Measurements from ENCODE around the gene RAP1B. TPM values are rescaled to one million over a fixed set of nuclear protein-coding genes. Genes with fewer than 3 reads are reported as not detected.

Gene RAP1B
- total and polyA plus RNA-seq, 9 of the 15 experiments (the other 6 are each of a cell fraction or from before 2014, with no cell fraction given): 107 to 309 (median 170) TPM

GRCh38 chr12:68686595-68687521 lies 76.2 kb downstream of the RAP1B start, which contains the start of gene NUP107 (continued):
- TF ChIP-seq AFF1 (IDR thresholded peaks at IDR 0.05; ENCODE audit: low read depth in 1 of 2, partially characterized antibody in 2 of 2): peak in 1 of 2 experiments; percentile 56
- TF ChIP-seq TCF15 (CRISPR knock-in tag; IDR thresholded peaks at IDR 0.05): 0 out of 2 replicates have a peak, but pooled peaks have one; percentile 19
- no peak for TF ChIP-seq PCBP2 (IDR thresholded peaks at IDR 0.05; ENCODE audit: low read depth, low read length, poor library complexity, severe bottlenecking)
- peak; percentile 93 for TF ChIP-seq TAF9B (IDR thresholded peaks at IDR 0.05; ENCODE audit: partially characterized antibody)
- TF ChIP-seq ZNF41 (CRISPR knock-in tag; conservative IDR thresholded peaks at IDR 0.05): no peak
- no peak for TF ChIP-seq PCBP1 (IDR thresholded peaks at IDR 0.05; ENCODE audit: low read depth, low read length, poor library complexity, severe bottlenecking)
- peak; percentile 68; the same call in 1 of the 2 replicates for TF ChIP-seq ZNF511 (CRISPR knock-in tag; IDR thresholded peaks at IDR 0.05)
- no peak for TF ChIP-seq RBM25 (IDR thresholded peaks at IDR 0.05; ENCODE audit: low read depth, low read length, severe bottlenecking)
- no peak for TF ChIP-seq PPARD (CRISPR knock-in tag; IDR thresholded peaks at IDR 0.05)
- TF ChIP-seq RBM22 (IDR thresholded peaks at IDR 0.05; ENCODE audit: low read depth, low read length, poor library complexity, severe bottlenecking): no peak
- no peak for TF ChIP-seq TGIF2 (CRISPR knock-in tag; IDR thresholded peaks at IDR 0.05)
- TF ChIP-seq ZSCAN29 (IDR thresholded peaks at IDR 0.05): no peak
- TF ChIP-seq CC2D1A (IDR thresholded peaks at IDR 0.05): peak; percentile 45; the same call in 1 of the 2 replicates
- TF ChIP-seq, protein P1, sequence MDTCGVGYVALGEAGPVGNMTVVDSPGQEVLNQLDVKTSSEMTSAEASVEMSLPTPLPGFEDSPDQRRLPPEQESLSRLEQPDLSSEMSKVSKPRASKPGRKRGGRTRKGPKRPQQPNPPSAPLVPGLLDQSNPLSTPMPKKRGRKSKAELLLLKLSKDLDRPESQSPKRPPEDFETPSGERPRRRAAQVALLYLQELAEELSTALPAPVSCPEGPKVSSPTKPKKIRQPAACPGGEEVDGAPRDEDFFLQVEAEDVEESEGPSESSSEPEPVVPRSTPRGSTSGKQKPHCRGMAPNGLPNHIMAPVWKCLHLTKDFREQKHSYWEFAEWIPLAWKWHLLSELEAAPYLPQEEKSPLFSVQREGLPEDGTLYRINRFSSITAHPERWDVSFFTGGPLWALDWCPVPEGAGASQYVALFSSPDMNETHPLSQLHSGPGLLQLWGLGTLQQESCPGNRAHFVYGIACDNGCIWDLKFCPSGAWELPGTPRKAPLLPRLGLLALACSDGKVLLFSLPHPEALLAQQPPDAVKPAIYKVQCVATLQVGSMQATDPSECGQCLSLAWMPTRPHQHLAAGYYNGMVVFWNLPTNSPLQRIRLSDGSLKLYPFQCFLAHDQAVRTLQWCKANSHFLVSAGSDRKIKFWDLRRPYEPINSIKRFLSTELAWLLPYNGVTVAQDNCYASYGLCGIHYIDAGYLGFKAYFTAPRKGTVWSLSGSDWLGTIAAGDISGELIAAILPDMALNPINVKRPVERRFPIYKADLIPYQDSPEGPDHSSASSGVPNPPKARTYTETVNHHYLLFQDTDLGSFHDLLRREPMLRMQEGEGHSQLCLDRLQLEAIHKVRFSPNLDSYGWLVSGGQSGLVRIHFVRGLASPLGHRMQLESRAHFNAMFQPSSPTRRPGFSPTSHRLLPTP (IDR thresholded peaks at IDR 0.05; ENCODE audit: borderline replicate concordance, extremely low read depth, insufficient read length): no peak
- no peak for TF ChIP-seq PHB2 (IDR thresholded peaks at IDR 0.05; ENCODE audit: low read depth)

Measured in K562 (cell line).